Cerebellar cortex (tissue), 1 donor: ENCODE measurements around the gene SLC24A5.

Experiments used
- DNase-seq: peaks from one replicate; pipeline ENCODE4 v3.0.0-alpha.2; 2015; ENCODE audit warnings: low spot score

The SLC24A5 gene

DNA sequence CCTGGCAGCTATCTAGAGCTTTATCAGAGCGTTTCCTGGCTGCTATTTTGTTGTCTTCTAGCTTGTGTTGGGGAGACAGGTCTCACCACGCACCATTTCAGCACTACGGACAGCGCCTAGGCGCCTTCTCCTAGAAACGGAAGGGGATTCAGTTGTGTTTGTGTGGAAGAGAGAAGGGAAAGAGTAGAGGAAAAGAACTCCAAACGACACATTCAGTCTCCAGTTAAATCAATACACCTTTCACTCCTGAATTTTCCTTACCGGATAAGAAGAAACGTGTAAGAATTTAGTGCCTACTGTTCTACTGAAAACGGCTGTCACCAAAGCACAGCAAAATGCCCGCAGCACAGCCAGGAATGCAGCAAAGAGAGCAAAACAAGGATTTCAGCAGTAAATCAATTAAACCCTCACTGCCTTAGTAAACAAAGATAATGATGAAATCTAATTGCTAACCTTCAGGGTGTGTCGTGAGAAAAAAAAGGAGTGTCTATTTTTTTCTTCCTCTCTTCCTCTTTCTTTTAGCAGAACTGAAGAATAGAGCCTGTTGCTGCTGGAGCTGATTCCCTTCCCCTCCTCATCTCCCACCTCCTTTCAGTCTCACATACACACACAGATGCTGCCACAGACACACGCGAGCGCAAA lies 70.3 kb downstream of the SLC24A5 start:
- DNase-seq: peak; percentile 79

DNA sequence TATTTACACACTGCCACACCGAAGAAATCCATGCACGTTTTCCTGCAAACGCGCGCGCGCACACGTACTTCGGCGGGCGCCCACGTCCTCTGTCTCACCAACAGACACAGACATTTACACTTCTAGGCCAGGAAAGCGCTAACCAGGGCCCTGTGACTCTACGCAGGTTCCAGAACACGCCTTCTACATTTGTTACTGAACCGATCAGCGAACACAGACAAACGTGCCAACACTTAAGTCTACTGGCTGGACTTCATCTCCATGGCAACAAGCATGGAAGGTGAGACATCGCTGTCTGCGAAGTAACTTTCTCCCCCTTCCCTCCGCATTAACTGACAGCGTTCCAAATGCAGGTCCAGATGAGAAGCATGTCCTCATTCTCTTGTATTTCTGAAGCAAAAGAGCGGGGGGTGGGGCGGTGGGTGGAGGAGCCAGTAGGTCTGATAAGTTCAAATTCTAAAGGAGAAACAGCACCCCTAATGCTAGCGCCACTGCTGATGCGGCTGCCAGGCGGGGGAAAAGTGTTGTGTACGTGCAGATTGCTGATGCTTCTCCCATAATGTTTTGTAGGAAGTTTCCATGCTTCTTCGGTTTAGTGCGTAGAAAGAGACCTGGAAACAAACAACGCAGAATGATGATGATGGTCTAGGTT lies 70.9 kb downstream of the SLC24A5 start, which contains the start of gene CTXN2:
Gene CTXN2, plus strand, starts transcription at position 92 of the 652 bp plus-strand sequence. CDS start 9,636 bp downstream, outside the sequence.
- DNase-seq: peak; percentile 82
